CD4-positive, alpha-beta T cell (primary cell): ENCODE measurements around the gene CLEC4M. TPM values are rescaled to one million over a fixed set of nuclear protein-coding genes. Genes with fewer than 3 reads are reported as not detected.

Source experiments
- ATAC-seq: fragments of 200-7000 bp; cut with Tn5 transposase; one replicate; pipeline ENCODE4 v1.10.0; 2022; ENCODE audit warnings: mild to moderate bottlenecking; ENCODE audit not compliant: poor library complexity
- CTCF ChIA-PET: fragments of 350-600 bp; sonication (Branson Sonifier 250); formaldehyde crosslinking; loops from one replicate; lab custom pipeline; 2021; ENCODE audit warnings: antibody characterized with exemption, inconsistent platforms; lab: Charles Lee
- POLR2A ChIA-PET: fragments of 350-600 bp; sonication (Branson Sonifier 250); formaldehyde crosslinking; loops from one replicate; lab custom pipeline; 2021; ENCODE audit warnings: antibody characterized with exemption, inconsistent platforms; lab: Charles Lee
- DNase-seq, 14 experiments: peaks; one replicate each; pipeline ENCODE4 v3.0.0-alpha.2; 2013 to 2020; ENCODE audit warnings: mixed read lengths in 2 of 14
- H3K27ac ChIP-seq, 2 donors: one replicate each; pipeline versions ENCODE4 v1.5.1 to v1.7.0; 2013; ENCODE audit warnings: low read length in 2 of 2, low read depth in 1 of 2, mild to moderate bottlenecking in 1 of 2
- H3K27me3 ChIP-seq, 2 experiments: 1 replicate in 1 of 2; 2 replicates in 1 of 2; pipeline versions ENCODE4 v1.6.1 to v1.7.0; 2013; ENCODE audit warnings: low read length in 2 of 2, control low read depth in 1 of 2, mild to moderate bottlenecking in 1 of 2, moderate library complexity in 1 of 2; ENCODE audit not compliant: insufficient read depth in 2 of 2, control insufficient read depth in 1 of 2
- H3K36me3 ChIP-seq: one replicate; pipeline ENCODE4 v1.6.1; 2013; ENCODE audit warnings: low read length, control low read depth; ENCODE audit not compliant: insufficient read depth
- H3K4me1 ChIP-seq: one replicate; pipeline ENCODE4 v1.6.1; 2013; ENCODE audit warnings: low read length, control low read depth; ENCODE audit not compliant: insufficient read depth
- H3K4me3 ChIP-seq: one replicate; pipeline ENCODE4 v1.5.1; 2013; ENCODE audit warnings: mild to moderate bottlenecking, low read length, moderate library complexity
- H3K9me3 ChIP-seq, 2 experiments: 1 replicate in 1 of 2; 2 replicates in 1 of 2; pipeline versions ENCODE4 v1.6.1 to v1.7.0; 2013; ENCODE audit warnings: low read length in 2 of 2, mild to moderate bottlenecking in 2 of 2, control low read depth in 1 of 2, moderate library complexity in 1 of 2; ENCODE audit not compliant: control insufficient read depth in 1 of 2, insufficient read depth in 1 of 2
- H3K27ac Mint-ChIP-seq: one replicate; pipeline ENCODE4 v1.8.0; 2020; ENCODE audit warnings: mixed read lengths
- H3K27me3 Mint-ChIP-seq: one replicate; pipeline ENCODE4 v1.8.0; 2021; ENCODE audit warnings: mixed read lengths
- H3K36me3 Mint-ChIP-seq: one replicate; pipeline ENCODE4 v1.8.0; 2021; ENCODE audit warnings: low read depth, mixed read lengths
- H3K4me1 Mint-ChIP-seq: one replicate; pipeline ENCODE4 v1.8.0; 2021; ENCODE audit warnings: low read depth, mixed read lengths
- H3K4me3 Mint-ChIP-seq: one replicate; pipeline ENCODE4 v1.8.0; 2020; ENCODE audit warnings: mild to moderate bottlenecking, mixed read lengths
- H3K9me3 Mint-ChIP-seq: one replicate; pipeline ENCODE4 v1.8.0; 2020; ENCODE audit warnings: mixed read lengths
- intact Hi-C, 2 experiments: fragments of 100-400 bp; cut with DNase I in 1 of 2; cut with micrococcal nuclease in 1 of 2; formaldehyde crosslinking; loops; one replicate each; pipeline versions ENCODE4 v1.15.1 to v1.9.0; 2023 to 2025; cut with DNase I, micrococcal nuclease
- total RNA-seq, 174 experiments: library from RNA in 2 of 174; stranded (reverse) in 2 of 174; gene quantifications; one replicate each; pipeline ENCODE4 v1.2.3 and lab custom pipeline; 2021 to 2026
- TF ChIP-seq, protein P1 (sequence below): fragments of 200-600 bp; IDR thresholded peaks from one replicate; pipeline ENCODE4 v1.8.0; 2022; ENCODE audit warnings: antibody characterized with exemption, mild to moderate bottlenecking

CLEC4M gene
- total RNA-seq, 2 experiments from 2014 or later, result not detected

DNA sequence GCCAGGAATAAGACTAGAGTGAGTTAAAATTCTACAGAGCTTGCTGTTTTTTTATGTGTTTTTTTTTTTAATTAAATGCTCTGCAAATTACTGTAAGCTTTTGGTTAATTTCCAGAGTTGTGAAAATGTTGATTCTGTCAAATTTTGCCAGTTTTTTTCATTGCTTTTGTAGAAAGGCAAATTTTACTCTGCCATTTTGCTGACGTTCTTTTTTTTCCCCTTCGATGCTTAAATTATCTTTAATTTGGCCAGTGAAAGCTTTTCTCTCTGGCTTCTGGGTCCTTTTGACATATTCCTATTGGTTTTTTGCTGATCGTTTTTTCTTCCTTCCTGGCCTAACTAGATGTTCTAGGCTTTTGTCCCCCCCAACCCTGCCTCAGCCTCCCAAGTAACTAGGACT is 43.2 kb downstream of the CLEC4M start:
- TF ChIP-seq, protein P1, sequence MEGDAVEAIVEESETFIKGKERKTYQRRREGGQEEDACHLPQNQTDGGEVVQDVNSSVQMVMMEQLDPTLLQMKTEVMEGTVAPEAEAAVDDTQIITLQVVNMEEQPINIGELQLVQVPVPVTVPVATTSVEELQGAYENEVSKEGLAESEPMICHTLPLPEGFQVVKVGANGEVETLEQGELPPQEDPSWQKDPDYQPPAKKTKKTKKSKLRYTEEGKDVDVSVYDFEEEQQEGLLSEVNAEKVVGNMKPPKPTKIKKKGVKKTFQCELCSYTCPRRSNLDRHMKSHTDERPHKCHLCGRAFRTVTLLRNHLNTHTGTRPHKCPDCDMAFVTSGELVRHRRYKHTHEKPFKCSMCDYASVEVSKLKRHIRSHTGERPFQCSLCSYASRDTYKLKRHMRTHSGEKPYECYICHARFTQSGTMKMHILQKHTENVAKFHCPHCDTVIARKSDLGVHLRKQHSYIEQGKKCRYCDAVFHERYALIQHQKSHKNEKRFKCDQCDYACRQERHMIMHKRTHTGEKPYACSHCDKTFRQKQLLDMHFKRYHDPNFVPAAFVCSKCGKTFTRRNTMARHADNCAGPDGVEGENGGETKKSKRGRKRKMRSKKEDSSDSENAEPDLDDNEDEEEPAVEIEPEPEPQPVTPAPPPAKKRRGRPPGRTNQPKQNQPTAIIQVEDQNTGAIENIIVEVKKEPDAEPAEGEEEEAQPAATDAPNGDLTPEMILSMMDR, result no peak
- Mint-ChIP-seq H3K9me3 (peaks cover 6% of the 10 kb centered on the region), H3K27ac (no peak overlapping the region), H3K36me3 (peaks cover 4% of the 10 kb centered on the region), H3K4me3 (no peak overlapping the region), H3K27me3 (peaks cover 24% of the 10 kb centered on the region), H3K4me1 (peaks cover 4% of the 10 kb centered on the region)
- no peak overlapping the region for H3K27ac ChIP-seq
- DNase-seq, result no peak
- no peak overlapping the region for H3K4me3 ChIP-seq
- no peak for ATAC-seq
- ChIA-PET CTCF (interaction anchor here (1.0 kb wide), 1 partner anchor 15 kb away, joined by 4 read pairs; no protein-coding TSS in a partner anchor), POLR2A (no interaction called here)
- peaks cover 0 to 7% of the 10 kb centered on the region in 2 experiments for H3K27me3 ChIP-seq
- no peaks in the 10 kb centered on the region for H3K36me3 ChIP-seq
- peaks cover 16% of the 10 kb centered on the region for H3K4me1 ChIP-seq
- H3K9me3 ChIP-seq, result peaks cover 2 to 20% of the 10 kb centered on the region in 2 experiments
- intact Hi-C loops, result no loop called here

DNA sequence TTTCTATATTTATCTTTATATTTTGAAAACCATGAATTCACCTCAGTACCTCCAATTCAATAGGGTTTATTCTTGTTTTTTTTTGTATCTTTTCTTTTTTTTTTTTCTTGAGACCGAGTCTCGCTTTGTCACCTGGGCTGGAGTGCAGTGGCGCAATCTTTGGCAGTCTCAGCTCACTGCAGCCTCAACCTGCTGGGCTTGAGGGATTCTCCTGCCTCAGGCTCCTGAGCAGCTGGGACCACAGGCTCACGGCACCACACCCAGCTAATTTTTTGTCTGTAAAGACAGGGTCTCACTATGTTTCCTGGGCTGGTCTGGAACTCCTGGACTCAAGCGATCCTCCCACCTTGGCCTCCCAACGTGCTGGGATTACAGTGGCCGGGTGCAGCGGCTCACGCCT is 43.8 kb downstream of the CLEC4M start:
- H3K27ac Mint-ChIP-seq, result no peak overlapping the region

DNA sequence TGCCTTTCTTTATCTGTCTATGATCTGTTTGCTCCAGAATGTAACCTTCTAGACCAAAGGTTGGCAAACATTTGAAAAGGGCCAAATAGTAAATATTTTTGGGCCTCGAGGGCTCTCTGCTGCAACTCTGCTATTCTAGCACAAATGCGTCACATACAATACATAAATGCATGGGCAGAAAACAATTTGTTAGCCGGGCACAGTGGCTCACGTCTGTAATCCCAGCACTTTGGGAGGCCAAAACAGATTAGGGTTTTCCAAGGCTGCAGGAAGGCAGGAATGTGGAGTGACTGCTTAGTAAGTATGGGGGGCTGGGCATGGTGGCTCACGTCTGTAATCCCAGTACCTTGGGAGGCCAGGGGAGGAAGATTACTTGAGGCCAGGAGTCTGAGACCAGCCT is 45.1 kb downstream of the CLEC4M start:
- peaks cover 16% of the 10 kb centered on the region for H3K4me1 ChIP-seq
- Mint-ChIP-seq H3K27ac (no peak overlapping the region), H3K27me3 (peaks cover 14% of the 10 kb centered on the region), H3K9me3 (peaks cover 12% of the 10 kb centered on the region), H3K36me3 (peaks cover 10% of the 10 kb centered on the region), H3K4me3 (no peak overlapping the region), H3K4me1 (peaks cover 4% of the 10 kb centered on the region)
- TF ChIP-seq, protein P1, result no peak
- DNase-seq (no peak), ATAC-seq (no peak)
- peaks cover 15 to 24% of the 10 kb centered on the region in 2 experiments for H3K9me3 ChIP-seq
- peaks cover 3 to 7% of the 10 kb centered on the region in 2 experiments for H3K27me3 ChIP-seq
- no peak overlapping the region for H3K27ac ChIP-seq
- POLR2A ChIA-PET, result no interaction called here
- H3K36me3 ChIP-seq, result no peaks in the 10 kb centered on the region
- H3K4me3 ChIP-seq, result no peak overlapping the region
- intact Hi-C loops, result no loop called here
- CTCF ChIA-PET, result no interaction called here

More for the DNA sequence above, 43.8 kb downstream of the CLEC4M start:
- TF ChIP-seq, protein P1, result no peak
- Histone ChIP-seq H3K9me3 (peaks cover 9 to 21% of the 10 kb centered on the region in 2 experiments), H3K36me3 (no peaks in the 10 kb centered on the region), H3K27me3 (peaks cover 0 to 7% of the 10 kb centered on the region in 2 experiments), H3K4me3 (no peak overlapping the region), H3K4me1 (peaks cover 16% of the 10 kb centered on the region), H3K27ac (no peak overlapping the region)
- intact Hi-C loops, result no loop called here
- POLR2A ChIA-PET, result no interaction called here
- Mint-ChIP-seq H3K9me3 (peaks cover 9% of the 10 kb centered on the region), H3K36me3 (peaks cover 6% of the 10 kb centered on the region), H3K4me1 (peaks cover 4% of the 10 kb centered on the region), H3K27me3 (peaks cover 24% of the 10 kb centered on the region), H3K4me3 (no peak overlapping the region)
- ATAC-seq, result no peak
- DNase-seq, result no peak
- CTCF ChIA-PET, result interaction anchor here (1.0 kb wide), 1 partner anchor 15 kb away, joined by 4 read pairs; no protein-coding TSS in a partner anchor
